ENCODE data around the gene TNRC6C.
"Not testable (repeated sequence)": the region's sequence is repeated elsewhere in the genome, so short reads cannot be mapped to it uniquely, and the experiment has no call there.

The TNRC6C gene

DNA sequence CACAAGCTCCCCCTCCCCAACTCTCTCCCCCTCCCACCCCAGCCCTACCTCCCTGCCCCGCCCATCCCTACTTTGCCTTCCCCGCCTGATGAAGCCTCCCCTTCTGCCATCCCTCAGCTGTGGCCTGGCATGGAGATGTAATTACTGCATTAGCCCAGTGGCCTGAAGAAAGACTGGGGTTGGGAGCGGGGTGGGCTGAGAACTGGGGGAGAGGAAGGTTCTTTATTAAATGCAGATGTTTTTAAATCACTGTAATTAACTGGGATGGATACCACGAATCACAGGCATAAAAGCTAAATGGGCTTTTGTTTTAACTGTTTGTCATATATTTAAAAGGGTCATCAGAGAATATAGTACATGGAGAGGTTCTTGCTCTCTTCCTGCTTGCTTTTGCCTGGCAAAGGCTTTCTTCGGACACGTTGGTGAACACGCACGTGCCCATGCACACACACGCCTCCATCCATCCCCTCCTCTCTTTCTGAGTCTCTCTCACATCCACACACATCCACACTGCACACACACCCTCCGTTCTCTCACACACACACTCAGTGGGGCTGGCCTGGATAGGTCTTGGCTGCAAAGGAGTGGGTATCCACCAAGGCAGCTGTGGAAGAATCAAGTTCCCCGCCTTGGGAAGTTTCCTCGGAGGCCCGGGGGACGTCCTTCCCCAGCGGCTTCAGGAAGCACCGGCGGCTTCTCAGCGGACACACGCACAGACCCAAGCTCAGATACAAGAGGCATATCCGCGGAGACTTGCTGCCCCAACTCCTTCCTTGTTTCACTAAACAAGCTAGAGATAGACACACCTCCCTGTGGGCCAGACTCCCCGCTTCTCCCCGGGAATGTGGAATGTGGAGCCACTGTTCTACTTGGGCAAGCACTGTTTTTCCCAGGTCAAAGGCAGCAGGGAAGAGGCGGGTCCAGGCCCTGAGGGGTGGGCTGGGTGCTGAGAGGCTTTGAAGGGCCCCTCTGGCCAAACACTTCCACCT is 27.4 kb upstream of the TNRC6C start:
- DNase-seq: no peak

DNA sequence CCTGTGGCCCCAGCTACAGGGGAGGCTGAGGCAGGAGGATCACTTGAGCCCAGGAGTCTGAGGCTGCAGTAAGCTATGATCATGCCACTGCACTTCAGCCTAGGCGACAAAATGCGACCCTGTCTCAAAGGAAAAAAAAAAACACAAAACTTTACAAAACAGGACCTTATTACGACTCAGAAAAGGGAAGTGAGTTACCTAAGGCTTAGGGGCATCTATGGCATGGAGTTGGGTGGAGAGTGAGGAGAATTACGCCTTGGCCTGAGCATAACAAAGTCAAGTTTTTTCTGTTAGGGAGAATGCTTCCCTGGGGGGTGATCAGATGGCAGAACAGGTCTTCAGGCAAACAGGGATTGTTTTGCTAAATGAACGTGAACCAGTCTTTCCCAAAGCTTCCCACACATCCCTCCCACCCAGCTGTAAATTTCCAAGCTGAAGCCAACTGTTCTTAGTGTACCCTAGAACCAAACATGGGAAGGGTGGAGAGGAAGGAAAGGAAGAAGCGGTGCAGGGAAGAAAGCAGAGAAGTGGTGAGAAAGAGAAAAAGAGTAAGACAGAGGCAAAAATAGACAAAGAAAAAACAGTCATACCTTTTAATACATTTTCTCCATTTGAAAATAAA is 24.6 kb upstream of the TNRC6C start:
- no peak for DNase-seq

DNA sequence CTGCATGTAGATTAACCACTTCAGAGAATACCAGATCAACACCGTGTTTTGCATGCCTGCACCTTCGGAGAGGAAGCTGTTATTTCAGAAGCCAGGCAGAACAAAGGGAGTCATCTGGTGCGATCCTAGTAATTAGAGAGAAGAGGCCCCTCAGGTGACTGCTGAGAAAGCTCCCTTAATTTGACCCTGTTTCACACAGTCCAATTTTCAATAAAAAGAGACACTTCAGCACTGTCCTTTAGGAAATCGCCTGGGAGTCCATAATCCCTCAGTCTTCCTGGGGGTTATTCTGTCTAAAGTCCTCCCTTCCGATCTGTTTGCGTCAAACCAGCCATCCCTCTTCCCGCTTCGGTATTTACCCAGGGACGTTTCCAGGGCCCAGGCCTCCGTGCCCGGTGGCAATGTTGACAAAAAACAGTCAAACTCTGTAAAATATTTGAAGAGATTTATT is 23.4 kb upstream of the TNRC6C start:
- DNase-seq: peak; percentile 17

- DNase-seq: not testable (repeated sequence)
These were observed 22.8 kb upstream of the TNRC6C start for GRCh38 chr17:77935744-77936143.

DNA sequence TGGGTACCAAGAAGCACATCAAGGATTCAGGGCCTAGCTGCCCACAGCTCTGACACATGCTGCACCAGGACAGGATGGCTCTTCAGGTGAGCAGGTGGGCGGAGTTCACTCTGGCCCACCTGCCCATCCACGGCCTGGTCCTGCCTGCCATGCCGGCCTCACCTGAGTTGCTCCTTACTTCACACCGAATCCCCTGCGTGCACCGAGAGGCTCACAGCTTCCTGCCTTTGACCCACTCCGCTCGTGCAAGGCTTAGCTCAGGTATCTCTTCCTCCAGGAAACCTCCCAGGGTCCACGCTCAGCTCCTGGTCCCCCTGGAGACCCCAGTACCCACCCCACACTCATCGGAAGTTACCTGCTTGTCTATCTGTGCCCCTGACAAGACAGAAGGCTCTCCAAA is 21.6 kb upstream of the TNRC6C start:
- no peak for DNase-seq

DNA sequence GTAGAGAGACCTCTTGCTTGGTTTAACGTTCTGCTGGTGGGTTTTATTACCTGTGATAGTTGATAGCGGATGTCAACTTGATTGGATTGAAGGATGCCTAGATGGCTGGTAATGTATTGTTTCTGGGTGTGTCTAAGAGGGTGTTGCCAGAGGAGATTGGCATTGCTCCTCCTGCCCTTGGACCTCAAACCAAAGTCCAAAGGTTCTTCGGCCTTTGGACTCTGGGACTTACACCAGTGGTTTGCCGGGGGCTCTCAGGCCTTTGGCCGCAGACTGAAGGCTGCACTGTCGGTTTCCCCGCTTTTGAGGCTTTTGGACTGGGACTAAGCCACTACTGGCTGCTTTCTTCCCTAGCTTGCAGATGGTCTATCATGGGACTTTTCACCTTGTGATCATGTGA is 17.5 kb upstream of the TNRC6C start:
- no peak for DNase-seq

DNA sequence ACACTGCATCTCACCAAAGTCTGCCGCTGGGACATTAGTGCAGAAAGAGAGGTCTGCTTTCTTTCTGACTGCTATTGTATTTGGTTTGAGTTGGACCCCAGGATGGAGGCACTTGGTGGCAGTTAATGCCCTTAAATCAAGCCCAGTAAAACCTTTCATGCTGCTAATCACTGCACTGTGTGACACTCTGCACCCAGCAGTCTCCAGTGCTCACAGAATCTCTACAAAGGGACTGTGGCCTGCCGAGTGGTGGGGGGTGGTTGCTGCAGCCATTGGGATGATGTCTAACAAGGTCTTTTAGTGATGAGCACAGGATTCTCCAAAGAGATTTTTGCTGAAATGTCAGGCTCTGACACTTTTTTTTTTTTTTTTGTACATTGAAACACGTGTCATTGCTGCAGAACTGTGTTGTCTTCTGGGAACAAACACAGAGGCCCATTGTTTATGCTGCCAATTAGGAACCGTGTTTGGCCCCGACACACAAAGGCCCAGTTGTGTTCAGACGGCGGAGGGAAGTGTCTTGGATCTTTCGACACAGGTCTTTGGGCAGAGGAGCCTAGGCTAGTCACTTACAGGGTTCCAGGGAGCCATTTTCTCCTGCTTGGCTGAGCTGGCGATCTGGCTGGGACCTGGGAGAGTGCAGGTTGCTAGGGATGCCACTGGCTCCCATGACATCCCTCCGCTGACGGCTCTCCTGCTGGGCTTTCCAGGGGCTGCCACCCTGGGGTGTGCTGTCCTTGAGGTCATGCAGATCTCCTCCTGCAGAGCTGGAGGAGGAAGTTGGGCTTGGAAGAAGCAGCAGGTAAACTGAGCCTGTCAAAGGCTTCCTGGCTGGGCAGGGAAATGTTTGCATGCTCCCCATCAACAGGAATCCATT is 16.2 kb upstream of the TNRC6C start:
- DNase-seq: no peak

DNA sequence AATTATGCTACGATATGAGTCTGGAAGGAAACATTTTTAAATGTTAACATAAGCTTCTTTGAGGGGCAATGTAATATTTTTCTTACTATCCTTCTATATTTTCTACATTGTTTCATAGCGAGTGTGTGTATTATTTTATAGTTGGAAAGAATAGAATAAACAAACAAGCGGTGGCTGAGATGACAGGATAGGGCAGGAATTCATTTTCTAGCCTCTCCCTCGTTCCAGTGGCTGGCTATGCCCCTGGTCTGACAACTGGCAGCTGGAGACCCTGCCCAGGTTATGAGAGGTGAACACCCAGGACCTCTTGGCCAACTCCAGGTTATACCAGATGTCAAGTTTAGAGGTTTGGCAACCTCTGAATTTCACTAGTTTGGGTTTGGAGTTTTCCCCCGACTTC is 14.5 kb upstream of the TNRC6C start:
- no peak for DNase-seq

DNA sequence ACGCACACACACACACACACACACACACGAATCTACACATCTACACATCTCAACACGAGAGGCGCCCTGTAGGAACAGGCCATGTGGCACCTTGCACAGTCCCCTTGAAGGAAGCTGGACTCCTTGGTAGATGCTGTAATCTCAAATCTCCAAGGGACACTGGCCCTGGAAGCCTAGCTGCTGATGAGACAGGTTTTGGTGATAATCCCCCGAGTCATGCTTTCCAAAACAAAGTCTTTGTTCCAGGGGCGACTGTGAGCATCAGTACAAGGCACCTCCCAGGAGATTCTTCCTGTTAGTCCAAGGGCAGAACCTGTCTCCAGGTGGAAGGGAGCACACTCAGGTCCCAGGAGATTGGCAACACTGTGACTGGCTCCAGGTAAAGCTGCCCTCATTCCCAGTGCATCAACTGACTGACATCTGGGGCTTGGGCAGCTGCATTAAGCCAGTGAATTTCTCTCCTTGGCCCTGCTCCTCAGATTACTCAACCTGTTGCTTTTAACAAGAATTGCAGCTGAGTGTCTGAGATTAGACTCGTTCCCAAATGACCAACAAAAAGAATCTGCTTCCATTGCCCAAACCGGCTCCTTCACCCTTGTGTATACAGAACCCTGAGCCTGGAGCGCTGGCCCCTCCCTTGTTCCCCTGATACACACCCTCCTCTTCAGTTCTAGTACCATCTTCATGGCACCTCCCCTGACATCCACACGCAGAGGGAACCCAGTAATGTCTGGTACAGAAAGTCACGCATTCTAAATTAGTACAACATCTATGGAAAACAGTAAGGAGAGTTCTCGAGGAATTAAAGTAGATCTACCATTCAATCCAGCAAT is 13.9 kb upstream of the TNRC6C start:
- no peak for DNase-seq

GRCh38 chr17:77946900-77947645 is 11.4 kb upstream of the TNRC6C start:
- no peak for DNase-seq

GRCh38 chr17:77948690-77949114 is 9.8 kb upstream of the TNRC6C start:
- no peak for DNase-seq

DNA sequence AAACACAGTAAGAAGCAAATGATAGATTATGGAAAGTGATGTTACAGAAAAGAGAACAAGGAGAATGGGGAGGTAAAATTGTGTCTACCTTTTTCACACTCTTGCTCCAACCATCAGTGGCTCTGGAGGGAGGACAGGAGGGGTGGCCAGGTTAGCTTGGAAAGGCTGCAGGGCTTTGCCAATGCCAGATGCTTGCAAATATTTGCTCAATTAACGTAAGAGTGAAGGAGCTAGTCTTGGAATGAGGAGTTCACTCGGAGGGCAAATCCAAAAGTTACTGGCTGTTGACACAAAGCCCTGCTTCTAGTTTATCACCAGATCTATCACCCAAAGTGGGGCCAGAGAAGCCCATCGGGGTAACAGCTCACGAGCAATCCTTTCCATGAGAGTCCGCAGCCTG is 7.4 kb upstream of the TNRC6C start:
- no peak for DNase-seq

- no peak for DNase-seq
These were observed 6.1 kb upstream of the TNRC6C start for GRCh38 chr17:77952368-77952767.

GRCh38 chr17:77957235-77957856 is 1.2 kb upstream of the TNRC6C start:
- no peak for DNase-seq

GRCh38 chr17:77958716-77959125 is 218 bp downstream of the TNRC6C start:
- no peak for DNase-seq

DNA sequence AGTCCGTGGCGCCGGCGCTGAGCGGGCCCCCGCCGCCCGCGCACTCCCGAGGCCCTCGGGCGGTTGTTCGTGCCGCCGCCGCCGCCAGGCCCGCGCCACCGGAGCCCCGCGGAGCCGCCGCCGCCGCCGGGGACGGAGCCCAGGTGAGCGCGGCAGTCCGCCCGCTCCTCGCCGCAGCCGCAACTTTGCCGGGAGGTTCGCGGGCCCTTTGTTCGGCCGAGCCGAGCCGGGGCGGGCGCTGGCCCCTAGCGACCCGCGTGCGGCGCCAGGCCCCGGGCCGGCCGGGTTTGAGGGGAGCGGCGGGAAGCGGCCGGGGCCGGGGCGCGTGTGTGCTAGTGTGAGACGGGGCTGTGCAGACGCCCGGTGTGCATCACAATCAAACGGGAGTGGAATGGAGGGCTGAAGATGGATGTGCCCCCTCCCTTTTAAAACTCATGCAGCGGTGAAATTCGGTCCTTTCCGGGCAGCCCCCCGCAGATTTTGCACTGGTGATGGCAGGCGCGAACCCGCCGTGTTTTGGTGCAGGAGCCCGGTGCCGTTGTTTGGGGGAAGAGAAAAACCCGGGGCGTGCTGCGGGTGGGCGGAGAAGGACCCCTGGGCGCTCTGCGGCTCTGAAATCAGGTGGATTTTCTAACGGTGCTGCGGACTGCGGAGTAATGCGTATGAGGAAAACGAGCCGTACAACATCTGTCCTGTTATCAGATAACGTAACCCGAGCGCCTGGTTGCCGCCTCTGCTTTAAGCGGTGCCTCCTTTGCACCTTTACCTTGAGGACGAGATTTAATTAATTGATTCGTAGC is 823 bp downstream of the TNRC6C start:
- DNase-seq: peak; percentile 25

DNA sequence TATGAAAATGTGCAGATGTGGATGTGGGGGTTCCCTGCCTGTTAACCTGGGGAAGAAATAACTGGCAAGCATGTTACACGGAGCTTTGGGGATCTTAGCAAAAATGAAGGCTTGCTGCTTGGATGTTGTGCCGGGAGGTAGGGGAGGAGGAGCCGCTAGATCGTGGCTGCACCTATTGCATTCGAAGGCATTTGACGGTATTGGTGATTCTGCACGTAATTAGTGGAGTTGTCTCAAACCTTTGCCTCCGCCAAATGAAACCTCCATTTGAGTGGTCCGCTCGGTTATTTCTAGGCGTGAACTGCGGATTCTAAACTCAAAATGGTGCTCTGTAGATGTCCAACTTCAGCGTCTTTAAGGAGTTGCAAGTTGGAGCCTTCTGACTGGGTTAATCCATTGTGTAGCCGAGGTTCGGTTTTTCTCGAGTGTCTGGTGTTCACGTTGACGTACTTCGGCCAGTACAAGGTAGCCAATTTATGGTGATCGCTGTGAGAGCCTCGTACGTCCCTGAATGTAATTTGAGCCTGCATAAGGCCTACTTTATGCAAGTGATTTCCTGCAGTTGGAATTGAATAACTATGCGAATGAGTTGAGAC is 1.5 kb downstream of the TNRC6C start:
- DNase-seq: peak; percentile 46

- no peak for DNase-seq
These were observed 3.2 kb downstream of the TNRC6C start for GRCh38 chr17:77961741-77962140.

- no peak for DNase-seq
These were observed 3.8 kb downstream of the TNRC6C start for GRCh38 chr17:77962348-77962747.

DNA sequence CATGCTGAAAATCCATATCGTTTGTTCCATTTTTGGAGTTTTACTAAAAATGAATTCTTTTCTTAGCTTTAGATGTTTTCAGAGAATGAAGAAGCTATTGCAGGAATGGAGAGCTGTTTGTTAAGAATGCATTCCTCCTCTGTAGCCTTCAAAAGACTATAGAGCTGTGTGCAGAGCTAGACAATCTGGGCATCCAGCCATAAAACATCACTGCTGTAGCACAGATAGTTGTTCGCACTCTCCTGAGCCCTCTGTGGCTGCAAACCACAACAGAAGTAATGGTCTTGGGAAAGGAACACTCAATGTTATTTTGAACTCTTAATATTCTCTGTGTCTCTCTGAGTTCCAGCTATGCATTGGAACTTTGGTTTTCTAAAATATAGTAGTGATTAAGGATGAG is 4.9 kb downstream of the TNRC6C start:
- DNase-seq: peak; percentile 29
